ENCODE data around the gene C20orf173.

C20orf173 gene

DNA sequence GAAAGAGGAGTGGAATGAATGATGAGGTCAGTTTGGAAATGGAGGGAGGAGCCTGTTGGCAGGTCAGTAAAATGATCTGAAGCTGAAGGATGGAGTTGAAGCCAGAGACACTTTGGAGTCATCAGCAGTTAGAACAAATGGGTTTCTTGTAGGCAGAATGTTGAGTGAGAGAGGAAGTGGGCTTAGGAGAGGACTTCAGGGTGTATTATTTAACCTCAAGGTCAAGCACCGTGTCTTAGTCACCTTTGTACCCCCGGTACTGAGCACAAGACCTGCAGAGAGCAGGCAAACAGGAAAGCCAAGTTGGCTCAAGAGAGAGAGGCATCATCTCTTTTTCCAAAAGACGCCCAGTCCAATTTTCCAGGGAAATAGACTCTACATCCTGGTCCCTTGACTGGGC lies 23.3 kb downstream of the C20orf173 start:
- no peak for DNase-seq

GRCh38 chr20:35504751-35505150 lies 24.7 kb downstream of the C20orf173 start:
- no peak for DNase-seq

GRCh38 chr20:35503841-35504561 lies 25.5 kb downstream of the C20orf173 start:
- DNase-seq = no peak

DNA sequence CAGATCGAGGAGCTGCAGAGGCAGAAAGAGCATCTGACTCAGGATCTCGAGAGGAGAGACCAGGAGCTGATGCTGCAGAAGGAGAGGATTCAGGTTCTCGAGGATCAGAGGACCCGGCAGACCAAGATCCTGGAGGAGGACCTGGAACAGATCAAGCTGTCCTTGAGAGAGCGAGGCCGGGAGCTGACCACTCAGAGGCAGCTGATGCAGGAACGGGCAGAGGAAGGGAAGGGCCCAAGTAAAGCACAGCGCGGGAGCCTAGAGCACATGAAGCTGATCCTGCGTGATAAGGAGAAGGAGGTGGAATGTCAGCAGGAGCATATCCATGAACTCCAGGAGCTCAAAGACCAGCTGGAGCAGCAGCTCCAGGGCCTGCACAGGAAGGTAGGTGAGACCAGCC lies 26.2 kb downstream of the C20orf173 start:
- DNase-seq = no peak

GRCh38 chr20:35502352-35502751 lies 27.1 kb downstream of the C20orf173 start:
- no peak for DNase-seq

DNA sequence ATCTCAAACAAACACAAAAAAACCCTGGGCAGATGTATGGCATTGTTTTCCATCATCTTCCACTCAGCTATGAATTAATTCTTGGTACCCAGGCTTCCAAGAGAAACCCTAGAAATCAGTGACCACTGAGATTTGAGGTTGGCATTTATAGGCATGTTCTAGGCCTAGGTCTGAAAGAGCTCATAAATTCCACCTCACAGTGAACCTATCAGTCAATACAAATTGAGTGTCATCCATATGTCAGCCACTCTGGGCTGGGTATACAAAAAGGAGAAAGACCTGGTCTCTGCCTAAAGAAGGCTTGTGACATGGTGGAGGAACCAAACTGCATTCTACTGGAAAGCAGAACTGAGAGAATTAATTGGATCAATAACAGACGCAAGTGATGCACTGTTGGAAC lies 30.2 kb downstream of the C20orf173 start:
- DNase-seq = no peak

GRCh38 chr20:35497780-35498189 lies 31.7 kb downstream of the C20orf173 start:
- DNase-seq = no peak

GRCh38 chr20:35497320-35497719 lies 32.1 kb downstream of the C20orf173 start:
- no peak for DNase-seq

GRCh38 chr20:35496481-35496880 lies 33.0 kb downstream of the C20orf173 start:
- no peak for DNase-seq

DNA sequence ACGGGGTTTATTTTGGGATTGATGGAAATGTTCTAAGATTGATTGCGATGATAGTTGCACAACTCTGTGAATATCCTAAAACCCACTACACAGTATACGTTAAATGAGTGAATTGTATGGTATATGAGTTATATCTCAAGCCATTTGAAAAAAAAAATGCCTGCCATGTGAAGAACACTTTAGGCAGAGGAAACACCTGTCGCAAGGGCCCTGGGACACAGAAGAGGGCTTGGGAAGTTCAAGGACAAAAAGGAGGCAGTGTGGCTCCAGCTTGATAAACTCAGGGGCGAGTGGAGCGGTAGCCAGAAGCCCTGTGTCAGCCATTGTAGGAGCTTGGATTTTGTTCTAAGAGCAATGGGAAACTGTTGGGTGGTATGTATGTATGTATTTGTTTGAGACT lies 37.1 kb downstream of the C20orf173 start:
- DNase-seq = no peak

DNA sequence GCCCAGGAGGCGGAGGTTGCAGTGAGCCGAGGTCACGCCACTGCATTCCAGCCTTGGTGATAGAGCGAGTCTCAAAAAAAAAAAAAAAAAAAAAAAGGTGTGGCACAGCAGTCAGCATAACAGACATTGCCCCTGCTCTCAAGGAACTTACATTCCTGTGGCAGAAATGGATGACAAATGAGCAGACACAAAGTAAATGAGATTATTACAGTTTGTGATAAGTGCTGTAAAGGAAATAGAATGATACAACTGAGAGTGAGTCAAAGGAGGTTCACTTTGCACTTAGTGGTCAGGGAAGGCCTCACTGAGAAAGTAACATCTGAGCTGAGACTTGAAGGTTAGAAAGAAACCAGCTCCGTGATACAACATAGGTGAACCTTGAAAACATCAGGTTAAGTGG lies 37.6 kb downstream of the C20orf173 start:
- DNase-seq = no peak

GRCh38 chr20:35490736-35491181 lies 38.7 kb downstream of the C20orf173 start:
- no peak for DNase-seq

DNA sequence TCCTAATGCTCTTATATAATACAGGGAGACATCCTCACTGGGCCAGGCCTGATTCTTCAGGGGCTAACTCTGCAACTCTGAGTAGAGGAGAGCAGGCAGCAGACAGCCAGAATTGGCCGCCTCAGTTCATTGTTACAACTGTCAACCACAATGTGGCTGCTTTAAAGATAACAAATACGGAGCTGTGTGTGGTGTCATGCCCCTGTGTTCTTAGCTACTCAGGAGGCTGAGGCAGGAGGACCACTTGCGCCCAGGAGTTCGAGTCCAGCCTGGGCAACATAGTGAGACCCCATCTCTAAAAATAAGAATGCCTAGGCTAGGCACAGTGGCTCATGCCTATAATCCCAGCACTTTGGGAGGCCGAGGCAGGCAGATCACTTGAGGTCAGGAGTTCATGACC lies 39.7 kb downstream of the C20orf173 start:
- no peak for DNase-seq

GRCh38 chr20:35487479-35487878 lies 42.0 kb downstream of the C20orf173 start:
- no peak for DNase-seq

- no peak for DNase-seq
These were observed 49.7 kb downstream of the C20orf173 start for GRCh38 chr20:35479798-35480197.

GRCh38 chr20:35478804-35479472 lies 50.5 kb downstream of the C20orf173 start:
- DNase-seq = peak; percentile 73

Data from islet precursor cell (in vitro differentiated cells).